Measurements from ENCODE around the gene ATP7B. TPM values are rescaled to one million over a fixed set of nuclear protein-coding genes. Genes with fewer than 3 reads are reported as not detected.

Gene ATP7B
- total RNA-seq, 1 donor from 2014 or later, result 3.3 TPM

Other genes starting within 250 kb of the ATP7B start
- 10.2 TPM for gene DHRS12, start 207.3 kb downstream of the ATP7B start, total RNA-seq
- 0.49 TPM for gene TMEM272, start 166.3 kb downstream of the ATP7B start, total RNA-seq
- gene CCDC70, start 149.5 kb downstream of the ATP7B start, total RNA-seq, result not detected
- 20.9 TPM for gene ALG11, start 948 bp upstream of the ATP7B start, total RNA-seq
- 9.6 TPM for gene UTP14C, start 13.2 kb upstream of the ATP7B start, total RNA-seq
- gene NEK5, start 117.6 kb upstream of the ATP7B start, total RNA-seq, result 0.11 TPM
- gene NEK3, start 148.1 kb upstream of the ATP7B start, total RNA-seq, result 6.6 TPM